ENCODE data around the gene DNAJC18.

The DNAJC18 gene

GRCh38 chr5:139360384-139360783 is 78.9 kb downstream of the DNAJC18 start:
- DNase-seq = no peak
